Measurements from ENCODE around the gene WDFY4. TPM values are rescaled to one million over a fixed set of nuclear protein-coding genes. Genes with fewer than 3 reads are reported as not detected.
A peak's percentile ranks its signal among the peaks of the same experiment; 100 is the strongest.
"Not testable (repeated sequence)": the region's sequence is repeated elsewhere in the genome, so short reads cannot be mapped to it uniquely, and the experiment has no call there.

Gene WDFY4
- total RNA-seq = 0.03 TPM in 1 of 2 replicates, not detected in the other
- not detected for polyA plus RNA-seq (2012)

DNA sequence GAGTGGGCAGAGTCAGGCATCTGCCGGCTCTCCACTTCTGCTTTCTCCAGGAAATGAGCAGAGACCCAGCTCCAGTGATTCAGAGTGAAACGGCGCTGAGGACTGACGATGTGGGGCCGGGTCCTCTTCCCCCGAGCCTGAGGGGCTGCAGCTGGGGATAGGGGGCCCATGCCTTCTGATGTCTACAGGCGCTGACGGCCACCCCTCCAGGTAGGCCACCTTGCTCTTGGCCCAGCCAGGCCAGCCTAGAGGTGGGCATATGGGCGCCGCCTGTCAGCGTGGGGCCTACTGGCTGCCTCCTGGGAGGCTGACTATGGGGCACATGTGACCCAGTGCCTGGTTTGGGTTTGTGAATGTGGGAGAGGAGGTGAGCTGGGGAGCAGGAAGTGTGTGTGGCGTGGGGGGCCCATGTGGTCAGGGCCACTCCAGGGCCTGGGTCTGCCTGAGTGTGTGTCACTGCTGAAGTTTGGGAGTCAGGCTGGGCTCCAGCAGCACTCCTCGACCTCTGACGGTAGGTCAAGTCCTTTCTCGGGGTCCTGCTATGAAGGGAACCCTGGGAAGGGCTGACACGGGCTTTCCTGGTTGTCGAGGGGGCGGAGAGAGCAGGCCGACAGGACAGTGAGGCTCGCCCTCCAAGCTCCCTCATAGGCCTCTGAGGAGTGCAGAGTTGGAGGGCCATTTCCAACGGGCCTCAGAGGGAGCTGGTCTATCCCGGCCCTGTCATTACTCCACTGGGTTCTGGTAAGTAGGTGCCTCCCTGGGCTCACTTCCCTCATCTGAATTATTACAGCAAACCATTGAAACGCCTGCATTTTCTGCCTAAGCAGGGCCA lies at the start of gene WDFY4:
WDFY4 (plus strand) TSS at position 82 of the 832 bp plus-strand sequence. CDS start 24,860 bp downstream, outside the sequence.
- no peak for DNase-seq (ENCODE audit: low read depth)

DNA sequence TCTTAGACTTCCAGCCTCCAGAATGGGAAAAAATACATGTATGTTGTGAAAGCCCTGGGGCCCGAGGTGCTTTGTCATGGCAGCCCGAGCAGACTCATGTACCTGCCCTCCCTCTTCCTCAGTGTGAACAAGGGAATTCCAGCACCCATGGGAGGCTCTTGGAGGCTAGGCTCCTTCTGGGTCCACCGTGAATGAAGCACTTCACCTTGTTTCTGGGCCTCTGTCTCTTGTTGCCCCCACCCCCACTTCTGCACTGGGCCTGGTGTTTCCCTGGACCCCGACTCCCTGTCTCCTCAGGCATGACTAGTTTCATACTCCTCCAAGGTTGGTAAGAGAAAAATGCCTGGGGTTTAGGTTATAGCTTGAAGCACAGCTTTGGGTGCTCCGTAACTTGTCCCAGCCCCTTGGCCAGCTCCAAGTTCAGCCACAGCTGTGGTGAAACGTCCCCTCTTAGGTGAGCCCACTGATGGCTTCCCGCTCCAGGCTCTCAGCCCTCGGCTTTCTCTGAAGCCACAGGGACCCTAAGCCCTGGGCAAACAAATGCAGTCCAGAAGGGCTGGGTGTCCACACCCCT lies 49.6 kb upstream of the WDFY4 start:
- no peak for DNase-seq (ENCODE audit: low read depth)

DNA sequence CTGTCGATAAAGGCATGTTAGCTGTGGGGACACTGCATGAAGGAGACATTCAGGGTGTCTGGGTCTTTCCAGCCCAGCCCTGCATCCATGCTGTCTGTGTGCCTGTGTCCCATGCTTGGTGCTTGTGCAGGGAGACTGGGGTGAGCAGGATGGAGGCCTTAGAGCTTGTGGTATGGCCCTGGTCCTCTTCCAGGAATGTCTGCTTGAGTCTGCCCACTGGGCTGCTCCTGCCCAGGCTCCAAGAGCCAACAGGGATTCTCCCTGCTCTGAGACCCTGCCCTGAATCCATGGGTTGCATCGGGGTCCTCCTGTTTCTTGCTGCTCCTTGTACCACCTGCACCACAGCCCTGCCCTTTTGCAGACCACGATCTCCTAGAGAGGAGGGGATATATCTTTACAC lies 48.4 kb upstream of the WDFY4 start:
- no peak for DNase-seq (ENCODE audit: low read depth)

- DNase-seq (ENCODE audit: low read depth) = no peak
Observed at GRCh38 chr10:48636901-48637300, 47.8 kb upstream of the WDFY4 start.

DNA sequence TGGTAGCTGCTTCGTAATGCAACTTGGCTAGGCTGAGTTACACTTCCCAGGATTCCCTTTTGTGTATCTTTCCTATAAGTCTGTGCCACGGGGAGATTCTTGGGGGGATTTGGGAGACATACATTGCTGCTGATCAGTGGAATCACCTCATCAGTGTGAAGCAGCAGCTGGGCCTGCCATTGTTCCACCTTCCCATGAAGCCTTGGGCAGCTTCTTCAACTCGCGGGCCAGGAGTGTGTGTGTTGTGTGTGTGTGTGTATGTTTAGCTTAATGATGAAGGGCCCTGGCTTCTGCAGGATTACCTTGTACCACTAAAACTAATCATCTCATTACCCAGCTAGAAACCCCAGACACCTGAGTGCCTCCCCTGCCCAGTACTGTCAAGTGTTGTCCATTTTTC lies 46.5 kb upstream of the WDFY4 start:
- no peak for DNase-seq (ENCODE audit: low read depth)

GRCh38 chr10:48638739-48639527 lies 45.7 kb upstream of the WDFY4 start:
- no peak for DNase-seq (ENCODE audit: low read depth)

DNA sequence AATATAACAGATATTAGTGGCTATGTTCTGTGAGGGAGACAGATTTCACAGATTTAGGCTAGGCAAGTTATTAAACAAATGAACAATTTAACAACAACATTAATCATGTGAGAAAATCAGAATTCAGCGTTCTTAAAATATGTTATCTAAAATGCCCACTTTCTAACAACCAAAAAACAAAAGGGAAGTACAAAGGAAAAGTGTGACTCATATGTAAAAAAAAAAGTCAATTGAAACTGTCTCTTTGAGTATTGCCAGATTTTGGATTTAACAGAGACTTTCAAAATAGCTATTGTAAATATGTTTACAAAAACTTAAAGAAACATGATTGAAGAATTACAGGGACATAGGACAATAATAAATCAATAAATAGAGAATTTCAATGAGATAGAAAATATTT lies 45.0 kb upstream of the WDFY4 start:
- DNase-seq (ENCODE audit: low read depth) = no peak

DNA sequence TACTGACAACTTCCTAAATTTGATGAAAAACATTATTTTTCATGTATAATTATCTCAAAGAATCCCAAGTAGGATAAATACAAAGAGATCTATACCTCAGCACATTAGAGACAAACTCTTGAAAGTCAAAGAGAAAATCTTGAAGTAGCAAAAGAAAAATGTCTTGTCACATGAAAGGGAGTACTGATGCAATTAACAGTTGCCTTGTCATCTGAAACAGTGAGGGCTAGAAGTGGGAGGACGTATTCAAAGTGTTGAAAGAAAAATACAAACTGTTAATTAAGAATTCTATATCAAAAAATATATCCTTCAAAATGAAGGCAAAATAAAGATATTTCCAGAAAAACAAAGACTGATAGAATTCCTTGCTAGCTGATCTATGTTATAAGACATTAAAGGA lies 44.3 kb upstream of the WDFY4 start:
- DNase-seq (ENCODE audit: low read depth) = no peak

DNA sequence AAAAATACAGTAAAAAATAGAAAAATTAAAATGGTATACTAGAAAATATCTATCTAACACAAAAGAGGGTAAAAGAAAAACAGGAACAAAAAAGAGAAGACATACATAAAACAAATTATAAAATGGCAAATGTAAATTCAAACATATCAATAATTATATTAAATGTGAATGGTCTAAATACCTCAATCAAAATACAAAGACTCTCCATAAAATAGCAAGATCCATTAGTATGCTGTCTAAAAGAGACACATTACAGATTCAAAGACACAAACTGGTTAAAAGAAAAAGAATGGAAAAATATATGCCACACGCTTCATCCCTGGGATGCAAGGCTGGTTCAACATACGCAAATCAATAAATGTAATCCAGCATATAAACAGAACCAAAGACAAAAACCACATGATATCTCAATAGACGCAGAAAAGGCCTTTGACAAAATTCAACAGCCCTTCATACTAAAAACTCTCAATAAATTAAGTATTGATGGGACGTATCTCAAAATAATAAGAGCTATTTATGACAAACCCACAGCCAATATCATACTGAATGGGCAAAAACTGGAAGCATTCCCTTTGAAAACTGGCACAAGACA lies 43.5 kb upstream of the WDFY4 start:
- DNase-seq (ENCODE audit: low read depth) = not testable (repeated sequence)

DNA sequence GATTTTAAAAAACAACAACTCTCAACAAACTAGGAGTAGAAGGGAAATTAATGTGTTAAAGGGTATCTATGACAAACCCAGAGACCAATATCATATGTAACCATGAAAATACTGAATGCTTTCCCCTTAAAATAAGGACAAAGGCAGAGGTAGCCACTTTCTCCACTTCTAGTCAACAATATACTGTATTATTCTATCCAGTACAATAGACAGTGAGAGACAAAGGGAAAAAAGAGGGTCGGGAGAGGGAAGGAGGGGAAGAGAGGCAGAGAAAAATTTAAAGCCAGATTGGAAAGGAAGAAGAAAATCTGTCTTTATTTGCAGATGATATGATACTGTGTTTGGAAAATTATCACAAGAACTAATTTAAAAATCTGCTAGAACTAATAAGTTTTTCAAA lies 39.1 kb upstream of the WDFY4 start:
- DNase-seq (ENCODE audit: low read depth) = no peak

- not testable (repeated sequence) for DNase-seq (ENCODE audit: low read depth)
Observed at GRCh38 chr10:48647073-48647472, 37.6 kb upstream of the WDFY4 start.

DNA sequence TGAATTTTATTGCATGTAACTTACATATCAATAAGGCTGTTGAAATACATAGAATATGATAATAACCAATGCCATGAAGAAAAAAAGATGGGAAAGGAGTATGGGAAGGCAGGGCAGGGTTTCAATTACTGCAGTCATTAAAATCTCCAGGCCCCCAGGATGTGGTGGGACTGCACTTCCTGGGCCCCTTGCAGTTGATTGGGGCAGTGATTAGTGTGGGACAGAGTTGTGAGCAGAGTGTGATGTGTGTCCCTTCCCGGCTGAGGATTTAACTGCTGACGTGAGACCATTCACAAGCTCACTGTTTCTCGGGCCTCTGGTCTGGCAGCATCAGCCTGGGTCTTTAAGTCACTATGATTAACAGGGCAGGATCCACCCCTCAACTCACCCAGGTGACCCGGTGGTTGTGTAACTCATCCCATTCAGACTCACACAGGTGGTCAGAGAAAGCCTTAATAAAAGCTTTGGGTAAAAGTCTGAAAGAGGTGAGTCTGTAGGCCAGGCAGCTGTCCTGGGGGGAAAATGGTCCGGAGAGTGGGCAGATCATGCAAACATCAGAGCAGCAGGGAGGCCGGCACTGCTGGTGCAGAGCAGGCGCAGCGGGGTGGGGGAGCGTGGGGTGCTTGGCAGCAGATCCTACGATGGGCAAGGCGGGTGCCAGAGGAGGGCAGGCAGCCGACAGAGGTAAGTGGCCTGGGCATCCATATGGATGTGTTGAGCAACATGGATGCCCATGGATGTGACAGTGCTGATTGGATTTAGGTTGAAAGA lies 36.3 kb upstream of the WDFY4 start:
- no peak for DNase-seq (ENCODE audit: low read depth)

- DNase-seq (ENCODE audit: low read depth) = peak; percentile 30
Observed at GRCh38 chr10:48649349-48649944, 35.2 kb upstream of the WDFY4 start.

- no peak for DNase-seq (ENCODE audit: low read depth)
Observed at GRCh38 chr10:48651293-48651692, 33.4 kb upstream of the WDFY4 start.

DNA sequence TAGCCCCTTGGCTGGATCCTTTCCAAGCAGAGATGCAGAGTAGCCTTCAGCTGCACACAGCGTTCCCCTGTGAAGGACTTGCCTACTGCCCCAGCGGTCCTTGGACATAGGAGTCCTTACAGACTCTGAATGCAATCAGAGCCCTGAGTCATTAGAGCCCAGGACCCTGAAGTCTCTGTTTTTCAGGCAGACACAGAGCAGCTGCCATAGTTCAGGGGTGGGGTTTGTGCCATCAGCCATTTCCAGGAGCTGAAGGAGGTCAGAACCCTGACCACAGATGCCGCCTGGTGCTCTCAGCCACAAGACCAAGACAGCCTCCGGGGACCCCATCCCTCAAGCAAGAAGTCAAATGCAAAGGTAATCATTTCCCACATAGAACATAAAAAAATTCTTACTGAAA lies 32.8 kb upstream of the WDFY4 start:
- DNase-seq (ENCODE audit: low read depth) = peak; percentile 87

GRCh38 chr10:48652344-48652743 lies 32.3 kb upstream of the WDFY4 start:
- no peak for DNase-seq (ENCODE audit: low read depth)

- DNase-seq (ENCODE audit: low read depth) = no peak
Observed at GRCh38 chr10:48653347-48653746, 31.3 kb upstream of the WDFY4 start.

- no peak for DNase-seq (ENCODE audit: low read depth)
Observed at GRCh38 chr10:48653944-48654698, 30.6 kb upstream of the WDFY4 start.

DNA sequence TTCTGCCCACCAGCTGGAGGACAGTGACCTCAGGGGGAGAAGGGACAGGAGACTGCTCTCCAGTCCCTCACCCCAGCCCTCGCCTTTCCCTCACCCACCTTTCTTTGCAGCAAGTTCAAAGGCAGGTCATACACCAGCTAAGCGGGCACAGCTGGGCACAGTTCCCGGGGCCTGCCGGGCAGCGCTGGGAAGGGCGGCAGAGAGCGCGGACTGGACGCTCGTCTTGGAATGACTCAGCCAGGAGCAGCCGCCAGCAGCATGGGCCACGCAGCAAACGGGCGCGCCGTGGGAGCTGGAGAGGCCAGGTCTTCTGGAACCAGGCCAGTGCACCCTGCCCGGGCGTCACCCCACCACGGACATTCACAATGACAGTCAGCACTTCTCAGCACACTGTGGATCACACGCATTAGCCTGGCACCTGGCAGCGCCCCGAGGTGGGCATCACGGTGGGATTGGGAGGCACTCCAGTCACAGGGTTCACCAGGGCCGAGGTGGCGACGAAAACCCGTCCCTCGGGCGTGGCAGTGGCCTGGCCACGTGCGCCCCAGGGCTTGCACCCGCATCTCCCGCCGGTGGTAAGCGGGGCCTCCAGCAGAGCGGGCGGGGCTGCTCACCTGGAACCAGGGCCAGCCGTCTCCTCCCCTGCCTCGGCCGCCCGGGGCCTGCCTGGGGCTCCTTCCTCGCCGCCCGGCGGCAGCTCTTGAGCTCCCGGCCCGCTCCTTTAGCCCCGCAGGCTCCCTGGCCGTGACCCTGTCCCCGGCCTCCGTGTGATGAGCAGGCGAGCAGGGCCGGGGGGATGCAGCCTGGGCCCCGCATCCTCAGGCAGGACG lies 29.0 kb upstream of the WDFY4 start:
- peak; percentile 89 for DNase-seq (ENCODE audit: low read depth)
